SK-N-SH (cell line): ENCODE data around the gene PAQR7. TPM values are rescaled to one million over a fixed set of nuclear protein-coding genes. Genes with fewer than 3 reads are reported as not detected.

ENCODE experiments used
- CTCF ChIA-PET: fragments of 300-600, 350-600 bp; formaldehyde crosslinking; extraction: SDS; loops from one replicate; lab custom pipeline; 2021; lab: Yijun Ruan, JAX
- POLR2A ChIA-PET: fragments of 350-600 bp; sonication (Branson Sonifier 250); formaldehyde crosslinking; extraction: SDS; loops from one replicate; lab custom pipeline; 2020; ENCODE audit warnings: antibody characterized with exemption, inconsistent platforms; lab: Yijun Ruan, JAX
- DNase-seq: peaks from one replicate; pipeline ENCODE4 v3.0.0; 2012
- H2AFZ ChIP-seq: fragments of 200-600 bp; sonication (generic); 2 replicates; pipeline ENCODE4 v1.8.1; 2016; ENCODE audit warnings: antibody characterized with exemption, mild to moderate bottlenecking, low read depth
- H3F3A ChIP-seq: fragments of 200-600 bp; sonication (generic); replicated peaks from 2 replicates; pipeline ENCODE3; 2016; ENCODE audit warnings: antibody characterized with exemption, mild to moderate bottlenecking; ENCODE audit not compliant: insufficient read depth
- H3K27ac ChIP-seq, 2 experiments: fragments of 200-500 bp in 1 of 2; fragments of 200-600 bp in 1 of 2; sonication (Bioruptor generic) in 1 of 2; sonication (generic), shearing (Covaris generic) in 1 of 2; 2 replicates each; pipeline versions ENCODE4 v1.5.1 to v1.6.1; 2014 to 2016; ENCODE audit warnings: low read depth in 2 of 2, inconsistent platforms in 1 of 2, low read length in 1 of 2, mild to moderate bottlenecking in 1 of 2, mixed read lengths in 1 of 2
- H3K27me3 ChIP-seq: fragments of 200-600 bp; sonication (generic), shearing (Covaris generic); 2 replicates; pipeline ENCODE4 v1.6.1; 2016; ENCODE audit warnings: mixed run types; ENCODE audit not compliant: insufficient read depth
- H3K36me3 ChIP-seq, 2 experiments: fragments of 200-500 bp in 1 of 2; fragments of 200-600 bp in 1 of 2; sonication (Bioruptor generic) in 1 of 2; sonication (generic) in 1 of 2; replicated peaks in 1 of 2; 2 replicates each; pipeline versions ENCODE3 to v1.5.1; 2014 to 2016; ENCODE audit warnings: low read length in 1 of 2, mild to moderate bottlenecking in 1 of 2; ENCODE audit not compliant: insufficient read depth in 2 of 2, control insufficient read depth in 1 of 2
- H3K4me1 ChIP-seq, 2 experiments: fragments of 200-500 bp in 1 of 2; fragments of 200-600 bp in 1 of 2; sonication (Bioruptor generic) in 1 of 2; sonication (generic), shearing (Covaris generic) in 1 of 2; 2 replicates each; pipeline versions ENCODE4 v1.5.1 to v1.6.1; 2014 to 2016; ENCODE audit warnings: low read depth in 1 of 2, low read length in 1 of 2, mixed run types in 1 of 2; ENCODE audit not compliant: insufficient read depth in 2 of 2, control insufficient read depth in 1 of 2
- H3K4me2 ChIP-seq: fragments of 200-600 bp; sonication (generic), shearing (Covaris generic); 2 replicates; pipeline ENCODE4 v1.6.1; 2017; ENCODE audit warnings: mixed run types
- H3K4me3 ChIP-seq, 2 experiments: fragments of 200-500 bp in 1 of 2; fragments of 200-600 bp in 1 of 2; sonication (Bioruptor generic) in 1 of 2; sonication (generic), shearing (Covaris generic) in 1 of 2; 2 replicates each; pipeline versions ENCODE4 v1.5.1 to v1.8.1; 2014 to 2016; ENCODE audit warnings: low read depth in 2 of 2, inconsistent platforms in 1 of 2, low read length in 1 of 2, mild to moderate bottlenecking in 1 of 2, mixed read lengths in 1 of 2, moderate library complexity in 1 of 2
- H3K79me2 ChIP-seq: fragments of 200-600 bp; sonication (generic); 2 replicates; pipeline ENCODE4 v1.8.1; 2017; ENCODE audit warnings: mild to moderate bottlenecking; ENCODE audit not compliant: insufficient read depth
- H3K9ac ChIP-seq: fragments of 200-600 bp; sonication (generic); 2 replicates; pipeline ENCODE4 v1.6.1; 2017; ENCODE audit warnings: mixed run types
- H3K9me2 ChIP-seq: fragments of 200-600 bp; sonication (generic); 2 replicates; pipeline ENCODE4 v1.6.1; 2017; ENCODE audit warnings: mixed run types
- H3K9me3 ChIP-seq: fragments of 200-600 bp; sonication (generic); 2 replicates; pipeline ENCODE4 v1.6.1; 2017; ENCODE audit warnings: mixed run types, mild to moderate bottlenecking, moderate library complexity
- H4K20me1 ChIP-seq: fragments of 200-600 bp; sonication (generic); 2 replicates; pipeline ENCODE4 v1.6.1; 2017; ENCODE audit warnings: mild to moderate bottlenecking, mixed run types; ENCODE audit not compliant: insufficient read depth
- CHD2 ChIP-seq: fragments of 150-350 bp; IDR thresholded peaks from 2 replicates; pipeline ENCODE4 v1.6.1; 2018; ENCODE audit warnings: low read length; ENCODE audit not compliant: partially characterized antibody
- ELF1 ChIP-seq: IDR thresholded peaks from 2 replicates; pipeline ENCODE4 v1.4.0; 2012
- EP300 ChIP-seq, 2 experiments: IDR thresholded peaks; 2 replicates each; pipeline versions ENCODE4 v1.4.0 to v1.6.1; 2012; ENCODE audit warnings: borderline replicate concordance in 1 of 2, low read depth in 1 of 2, low read length in 1 of 2
- EZH2phosphoT487 ChIP-seq: fragments of 200-600 bp; sonication (generic); IDR thresholded peaks from 2 replicates; pipeline ENCODE4 v1.6.1; 2017; ENCODE audit warnings: low read depth, mixed run types, mild to moderate bottlenecking, antibody characterized with exemption, moderate library complexity, borderline replicate concordance
- FOXJ3 ChIP-seq: sonication (generic); formaldehyde crosslinking; IDR thresholded peaks from 2 replicates; pipeline ENCODE4 v1.5.1; 2020; ENCODE audit warnings: mild to moderate bottlenecking, missing genetic modification reagents
- GABPA ChIP-seq: IDR thresholded peaks from 2 replicates; pipeline ENCODE4 v1.4.0; 2012; ENCODE audit warnings: low read depth, mild to moderate bottlenecking
- GATA2 ChIP-seq: sonication (generic); formaldehyde crosslinking; IDR thresholded peaks from 2 replicates; pipeline ENCODE4 v1.5.0; 2020; ENCODE audit warnings: mild to moderate bottlenecking, missing genetic modification reagents
- NFIC ChIP-seq: IDR thresholded peaks from 2 replicates; pipeline ENCODE4 v1.4.0; 2012; ENCODE audit warnings: borderline replicate concordance
- NRF1 ChIP-seq: IDR thresholded peaks from 2 replicates; pipeline ENCODE4 v1.6.1; 2012; ENCODE audit warnings: low read depth, mild to moderate bottlenecking, low read length
- RFX5 ChIP-seq: IDR thresholded peaks from 2 replicates; pipeline ENCODE4 v1.6.1; 2012; ENCODE audit warnings: mild to moderate bottlenecking, improper control_type of control experiment, low read length
- RXRA ChIP-seq: IDR thresholded peaks from 2 replicates; pipeline ENCODE4 v1.4.0; 2012; ENCODE audit warnings: low read depth, mild to moderate bottlenecking, borderline replicate concordance
- TEAD4 ChIP-seq: IDR thresholded peaks from 2 replicates; pipeline ENCODE4 v1.4.0; 2012; ENCODE audit warnings: mild to moderate bottlenecking, borderline replicate concordance; ENCODE audit not compliant: insufficient read depth
- YY1 ChIP-seq: IDR thresholded peaks from 2 replicates; pipeline ENCODE4 v1.4.0; 2012; ENCODE audit warnings: low read depth, mild to moderate bottlenecking
- WGBS: methylation state at CpG from one replicate; pipeline ENCODE4 v1.1.6; 2017; ENCODE audit warnings: low lambda C conversion rate; 5-methylcytosine and 5-hydroxymethylcytosine counted together
- polyA plus RNA-seq, 3 experiments: library from polyadenylated mRNA; depleted of rRNA; stranded (reverse); fragments of >200 nt; gene quantifications; 2 replicates each; pipeline ENCODE4 v1.2.3, GENCODE V29; 2012
- TF ChIP-seq, protein P1 (sequence below): fragments of 200-600 bp; sonication (generic); IDR thresholded peaks from 2 replicates; pipeline ENCODE4 v1.6.1; 2017; ENCODE audit warnings: antibody characterized with exemption, mild to moderate bottlenecking, moderate library complexity
- TF ChIP-seq, protein P2 (sequence below): fragments of 150-350 bp; IDR thresholded peaks from 2 replicates; pipeline ENCODE4 v1.6.1; 2016; ENCODE audit warnings: mild to moderate bottlenecking, low read depth, low read length

Gene PAQR7
- polyA plus RNA-seq, 1 of the 3 experiments (the other 2 are of a cell fraction), result 5.6 TPM

- POLR2A ChIA-PET, result no interaction called here
- H3K9ac ChIP-seq, result no peak overlapping the region
These were observed 42.5 kb upstream of the PAQR7 start for GRCh38 chr1:25917996-25918395.

DNA sequence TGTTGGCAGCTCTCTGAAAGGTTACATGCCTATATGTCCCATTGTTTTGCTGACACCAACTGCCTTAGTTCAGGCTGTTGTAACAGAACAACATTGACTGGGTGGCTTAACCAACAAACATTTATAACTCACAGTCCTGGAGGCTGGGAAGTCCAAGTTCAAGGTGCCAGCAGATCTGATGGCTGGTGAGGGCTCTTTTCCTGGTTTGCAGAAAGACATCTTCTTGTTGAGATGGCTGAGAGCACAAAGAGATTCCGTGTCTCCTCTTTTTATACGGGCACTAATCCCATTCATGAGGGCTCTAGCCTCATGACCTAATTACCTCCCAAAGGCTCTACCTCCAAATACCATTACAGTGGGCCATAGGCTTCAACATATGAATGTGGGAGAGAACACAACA, 41.0 kb upstream of the PAQR7 start:
- no peaks in the 10 kb centered on the region for H4K20me1 ChIP-seq
- no peak overlapping the region for H3K4me2 ChIP-seq
- peaks cover 0 to 9% of the 10 kb centered on the region in 2 experiments; a peak in 2 of 4 replicates for H3K4me1 ChIP-seq
- no peak overlapping the region for H3K4me3 ChIP-seq
- no peak for TF ChIP-seq ELF1
- TF ChIP-seq EZH2phosphoT487, result no peak
- no peak for TF ChIP-seq TEAD4
- no peak for TF ChIP-seq YY1
- TF ChIP-seq, protein P1, sequence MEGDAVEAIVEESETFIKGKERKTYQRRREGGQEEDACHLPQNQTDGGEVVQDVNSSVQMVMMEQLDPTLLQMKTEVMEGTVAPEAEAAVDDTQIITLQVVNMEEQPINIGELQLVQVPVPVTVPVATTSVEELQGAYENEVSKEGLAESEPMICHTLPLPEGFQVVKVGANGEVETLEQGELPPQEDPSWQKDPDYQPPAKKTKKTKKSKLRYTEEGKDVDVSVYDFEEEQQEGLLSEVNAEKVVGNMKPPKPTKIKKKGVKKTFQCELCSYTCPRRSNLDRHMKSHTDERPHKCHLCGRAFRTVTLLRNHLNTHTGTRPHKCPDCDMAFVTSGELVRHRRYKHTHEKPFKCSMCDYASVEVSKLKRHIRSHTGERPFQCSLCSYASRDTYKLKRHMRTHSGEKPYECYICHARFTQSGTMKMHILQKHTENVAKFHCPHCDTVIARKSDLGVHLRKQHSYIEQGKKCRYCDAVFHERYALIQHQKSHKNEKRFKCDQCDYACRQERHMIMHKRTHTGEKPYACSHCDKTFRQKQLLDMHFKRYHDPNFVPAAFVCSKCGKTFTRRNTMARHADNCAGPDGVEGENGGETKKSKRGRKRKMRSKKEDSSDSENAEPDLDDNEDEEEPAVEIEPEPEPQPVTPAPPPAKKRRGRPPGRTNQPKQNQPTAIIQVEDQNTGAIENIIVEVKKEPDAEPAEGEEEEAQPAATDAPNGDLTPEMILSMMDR, result no peak
- TF ChIP-seq GATA2 (CRISPR knock-in tag), result no peak
- no peak for TF ChIP-seq RFX5
- no peak for TF ChIP-seq FOXJ3 (CRISPR knock-in tag)
- H3K27ac ChIP-seq, result no peak overlapping the region
- WGBS, result 94% methylated on average over 2 of the region's 2 CpGs
- peaks cover 10% of the 10 kb centered on the region for H3F3A ChIP-seq
- H3K9me2 ChIP-seq, result no peaks in the 10 kb centered on the region
- ChIA-PET CTCF (interaction anchor here (1.4 kb wide), 1 partner anchor 120 kb away, joined by 5 read pairs; no protein-coding TSS in a partner anchor), POLR2A (no interaction called here)
- H2AFZ ChIP-seq, result no peak overlapping the region
- no peaks in the 10 kb centered on the region for H3K27me3 ChIP-seq
- no peak for DNase-seq
- H3K36me3 ChIP-seq, result no peaks in the 10 kb centered on the region
- H3K79me2 ChIP-seq, result no peaks in the 10 kb centered on the region
- no peaks in the 10 kb centered on the region for H3K9me3 ChIP-seq
- H3K9ac ChIP-seq, result no peak overlapping the region

More at GRCh38 chr1:25917996-25918395, 42.5 kb upstream of the PAQR7 start:
- CTCF ChIA-PET, result interaction anchor here (1.1 kb wide), 1 partner anchor 14 kb away, joined by 3 read pairs; no protein-coding TSS in a partner anchor
- Histone ChIP-seq H2AFZ (no peak overlapping the region), H3K9me2 (no peaks in the 10 kb centered on the region), H3K4me1 (no peaks in the 10 kb centered on the region), H3K27ac (no peak overlapping the region), H3K4me3 (no peak overlapping the region), H3K36me3 (no peaks in the 10 kb centered on the region), H3K4me2 (no peak overlapping the region), H3F3A (peaks cover 2% of the 10 kb centered on the region), H3K79me2 (no peaks in the 10 kb centered on the region), H3K27me3 (no peaks in the 10 kb centered on the region), H4K20me1 (no peaks in the 10 kb centered on the region), H3K9me3 (no peaks in the 10 kb centered on the region)
- 84% methylated on average over 5 of the region's 5 CpGs for WGBS
- DNase-seq, result no peak
- no peak for TF ChIP-seq NRF1
- TF ChIP-seq NFIC, result no peak
- TF ChIP-seq EP300 (IDR thresholded peaks at IDR 0.05; ENCODE audit: borderline replicate concordance in 1 of 2, low read depth in 1 of 2, low read length in 1 of 2), result no peak
- TF ChIP-seq, protein P2, sequence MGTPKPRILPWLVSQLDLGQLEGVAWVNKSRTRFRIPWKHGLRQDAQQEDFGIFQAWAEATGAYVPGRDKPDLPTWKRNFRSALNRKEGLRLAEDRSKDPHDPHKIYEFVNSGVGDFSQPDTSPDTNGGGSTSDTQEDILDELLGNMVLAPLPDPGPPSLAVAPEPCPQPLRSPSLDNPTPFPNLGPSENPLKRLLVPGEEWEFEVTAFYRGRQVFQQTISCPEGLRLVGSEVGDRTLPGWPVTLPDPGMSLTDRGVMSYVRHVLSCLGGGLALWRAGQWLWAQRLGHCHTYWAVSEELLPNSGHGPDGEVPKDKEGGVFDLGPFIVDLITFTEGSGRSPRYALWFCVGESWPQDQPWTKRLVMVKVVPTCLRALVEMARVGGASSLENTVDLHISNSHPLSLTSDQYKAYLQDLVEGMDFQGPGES, result no peak
- TF ChIP-seq CHD2, result no peak
- no peak for TF ChIP-seq RXRA
- TF ChIP-seq GABPA, result no peak
